IMR-90 (cell line): Measurements from ENCODE around the gene GABRB3. TPM values are rescaled to one million over a fixed set of nuclear protein-coding genes. Genes with fewer than 3 reads are reported as not detected.

Experiments used
- ATAC-seq: fragments of 200-7000 bp; cut with Tn5 transposase; 2 replicates; pipeline ENCODE4 v1.9.1; 2020; ENCODE audit warnings: low read depth, mild to moderate bottlenecking, moderate library complexity
- BruUV-seq: library from RNA; stranded (reverse); fragments of 400-500 nt; replicated peaks from 2 replicates; lab custom pipeline; 2021; lab: Mats Ljungman, UMichigan
- CTCF ChIA-PET: fragments of 300-600 bp; formaldehyde crosslinking; extraction: SDS; loops from one replicate; lab custom pipeline; 2021; ENCODE audit warnings: antibody characterized with exemption; lab: Yijun Ruan, JAX
- POLR2A ChIA-PET: fragments of 300-600 bp; sonication (Branson Sonifier 250); formaldehyde crosslinking; loops from one replicate; lab custom pipeline; 2022; ENCODE audit warnings: antibody characterized with exemption; ENCODE audit not compliant: unreplicated experiment; lab: Charles Lee
- DNase-seq: peaks from one replicate; pipeline ENCODE4 v3.0.0; 2013
- H2AFZ ChIP-seq: replicated peaks from 2 replicates; pipeline ENCODE3; 2013; ENCODE audit warnings: low read length, mild to moderate bottlenecking; ENCODE audit not compliant: poor library complexity
- H2AK5ac ChIP-seq: 2 replicates; pipeline ENCODE4 v1.6.1; 2013; ENCODE audit warnings: low read depth, low read length, inconsistent platforms
- H2AK9ac ChIP-seq: replicated peaks from 2 replicates; pipeline ENCODE3; 2013; ENCODE audit warnings: mild to moderate bottlenecking, low read depth, low read length, moderate library complexity; ENCODE audit not compliant: poor library complexity
- H2BK120ac ChIP-seq: 2 replicates; pipeline ENCODE4 v1.6.1; 2013; ENCODE audit warnings: low read depth, low read length, inconsistent platforms
- H2BK15ac ChIP-seq: 3 replicates; pipeline ENCODE4 v1.6.1; 2013; ENCODE audit warnings: low read depth, low read length, inconsistent platforms
- H2BK20ac ChIP-seq: 2 replicates; pipeline ENCODE4 v1.6.1; 2013; ENCODE audit warnings: low read depth, mild to moderate bottlenecking, inconsistent platforms, low read length, moderate library complexity
- H2BK5ac ChIP-seq: 2 replicates; pipeline ENCODE4 v1.6.1; 2013; ENCODE audit warnings: mild to moderate bottlenecking, low read depth, low read length, inconsistent platforms; ENCODE audit not compliant: poor library complexity, severe bottlenecking
- H3K14ac ChIP-seq: replicated peaks from 2 replicates; pipeline ENCODE4 v1.6.1; 2013; ENCODE audit warnings: low read depth, low read length, inconsistent platforms
- H3K18ac ChIP-seq: 2 replicates; pipeline ENCODE4 v1.6.1; 2013; ENCODE audit warnings: low read depth, low read length, control low read depth
- H3K23ac ChIP-seq: 2 replicates; pipeline ENCODE4 v1.6.1; 2013; ENCODE audit warnings: low read depth, low read length, inconsistent platforms
- H3K27ac ChIP-seq: 2 replicates; pipeline ENCODE4 v1.5.1; 2013; ENCODE audit warnings: mild to moderate bottlenecking, control low read depth, low read length; ENCODE audit not compliant: insufficient read depth
- H3K27me3 ChIP-seq: 2 replicates; pipeline ENCODE4 v1.6.1; 2013; ENCODE audit warnings: low read length; ENCODE audit not compliant: control insufficient read depth, insufficient read depth
- H3K36me3 ChIP-seq: 2 replicates; pipeline ENCODE4 v1.6.1; 2013; ENCODE audit warnings: low read length, mixed read lengths; ENCODE audit not compliant: control insufficient read depth, insufficient read depth
- H3K4ac ChIP-seq: 2 replicates; pipeline ENCODE4 v1.6.1; 2013; ENCODE audit warnings: low read depth, low read length, inconsistent platforms
- H3K4me1 ChIP-seq: 2 replicates; pipeline ENCODE4 v1.6.1; 2013; ENCODE audit warnings: low read length, mixed read lengths; ENCODE audit not compliant: control insufficient read depth, insufficient read depth
- H3K4me2 ChIP-seq: 2 replicates; pipeline ENCODE4 v1.6.1; 2013; ENCODE audit warnings: low read depth, mild to moderate bottlenecking, control low read depth, low read length, moderate library complexity
- H3K4me3 ChIP-seq: 2 replicates; pipeline ENCODE4 v1.5.1; 2013; ENCODE audit warnings: low read depth, mild to moderate bottlenecking, control low read depth, low read length, moderate library complexity; ENCODE audit not compliant: insufficient read depth
- H3K56ac ChIP-seq: 2 replicates; pipeline ENCODE4 v1.6.1; 2013; ENCODE audit warnings: low read length, inconsistent platforms; ENCODE audit not compliant: insufficient read depth; ENCODE audit errors: extremely low read depth
- H3K79me1 ChIP-seq, 2 experiments: 2 replicates each; pipeline ENCODE4 v1.6.1; 2013; ENCODE audit warnings: low read length in 2 of 2, inconsistent platforms in 1 of 2, low read depth in 1 of 2
- H3K9ac ChIP-seq: 2 replicates; pipeline ENCODE4 v1.6.1; 2013; ENCODE audit warnings: low read depth, low read length, control low read depth
- H3K9me1 ChIP-seq: 2 replicates; pipeline ENCODE4 v1.6.1; 2013; ENCODE audit warnings: low read length, inconsistent platforms; ENCODE audit not compliant: insufficient read depth
- H3K9me3 ChIP-seq: 2 replicates; pipeline ENCODE4 v1.6.1; 2013; ENCODE audit warnings: low read length; ENCODE audit not compliant: control insufficient read depth, insufficient read depth
- H4K20me1 ChIP-seq: 2 replicates; pipeline ENCODE4 v1.6.1; 2013; ENCODE audit warnings: low read length, inconsistent platforms; ENCODE audit not compliant: insufficient read depth
- H4K5ac ChIP-seq: 2 replicates; pipeline ENCODE4 v1.6.1; 2013; ENCODE audit warnings: mild to moderate bottlenecking, low read depth, low read length, control low read depth
- H4K8ac ChIP-seq, 2 experiments: 2 replicates each; pipeline ENCODE4 v1.6.1; 2013; ENCODE audit warnings: low read depth in 2 of 2, low read length in 2 of 2, control low read depth in 1 of 2, inconsistent platforms in 1 of 2
- H4K91ac ChIP-seq: 2 replicates; pipeline ENCODE4 v1.6.1; 2013; ENCODE audit warnings: low read depth, low read length, inconsistent platforms; ENCODE audit not compliant: insufficient read depth
- BHLHE40 ChIP-seq: fragments of 150-350 bp; IDR thresholded peaks from 2 replicates; pipeline ENCODE4 v1.6.1; 2016; ENCODE audit warnings: mild to moderate bottlenecking, low read depth, low read length
- CEBPB ChIP-seq: IDR thresholded peaks from 2 replicates; pipeline ENCODE4 v1.6.1; 2012; ENCODE audit warnings: low read depth, low read length, improper control_type of control experiment
- CHD1 ChIP-seq: IDR thresholded peaks from 2 replicates; pipeline ENCODE4 v1.6.1; 2012; ENCODE audit warnings: low read depth, low read length, improper control_type of control experiment
- CTCF ChIP-seq: conservative IDR thresholded peaks from 2 replicates; pipeline ENCODE4 v1.5.1; 2012; ENCODE audit warnings: mild to moderate bottlenecking, low read depth, low read length, improper control_type of control experiment
- ELK1 ChIP-seq: fragments of 150-350 bp; IDR thresholded peaks from 2 replicates; pipeline ENCODE4 v1.6.1; 2016; ENCODE audit warnings: low read depth, mild to moderate bottlenecking, low read length, moderate library complexity, borderline replicate concordance
- FOS ChIP-seq: fragments of 150-350 bp; IDR thresholded peaks from 2 replicates; pipeline ENCODE4 v1.6.1; 2016; ENCODE audit warnings: low read depth, low read length
- MAFK ChIP-seq: IDR thresholded peaks from 2 replicates; pipeline ENCODE4 v1.6.1; 2012; ENCODE audit warnings: low read depth, low read length, improper control_type of control experiment
- MAZ ChIP-seq: IDR thresholded peaks from 2 replicates; pipeline ENCODE4 v1.6.1; 2012; ENCODE audit warnings: low read depth, mild to moderate bottlenecking, low read length, improper control_type of control experiment, moderate library complexity, borderline replicate concordance
- MXI1 ChIP-seq: IDR thresholded peaks from 2 replicates; pipeline ENCODE4 v1.6.1; 2012; ENCODE audit warnings: low read depth, mild to moderate bottlenecking, low read length, moderate library complexity, borderline replicate concordance
- NFE2L2 ChIP-seq: fragments of 150-350 bp; IDR thresholded peaks from 2 replicates; pipeline ENCODE4 v1.6.1; 2016; ENCODE audit warnings: low read depth, mild to moderate bottlenecking, low read length
- POLR2A ChIP-seq: IDR thresholded peaks from 2 replicates; pipeline ENCODE4 v1.6.1; 2012; ENCODE audit warnings: mild to moderate bottlenecking, low read depth, low read length
- RAD21 ChIP-seq: IDR thresholded peaks from 2 replicates; pipeline ENCODE4 v1.6.1; 2012; ENCODE audit warnings: low read length, improper control_type of control experiment
- RCOR1 ChIP-seq: IDR thresholded peaks from 2 replicates; pipeline ENCODE4 v1.6.1; 2012; ENCODE audit warnings: mild to moderate bottlenecking, low read length, improper control_type of control experiment; ENCODE audit not compliant: insufficient replicate concordance
- RFX5 ChIP-seq: IDR thresholded peaks from 2 replicates; pipeline ENCODE4 v1.8.0; 2012; ENCODE audit warnings: low read depth, mild to moderate bottlenecking, low read length, moderate library complexity
- SMC3 ChIP-seq: fragments of 150-350 bp; IDR thresholded peaks from 2 replicates; pipeline ENCODE4 v1.6.1; 2016; ENCODE audit warnings: low read depth, mild to moderate bottlenecking, antibody characterized with exemption, low read length, moderate library complexity
- USF2 ChIP-seq: fragments of 150-350 bp; IDR thresholded peaks from 2 replicates; pipeline ENCODE4 v1.6.1; 2017; ENCODE audit warnings: mild to moderate bottlenecking, antibody characterized with exemption, low read length, low read depth
- whole genome bisulfite sequencing, 2 experiments: methylation state at CpG; one replicate each; pipeline versions ENCODE4 v1.1.5 to v1.1.7; 2013; ENCODE audit warnings: missing lambda C conversion rate in 2 of 2; ENCODE audit not compliant: insufficient read length in 1 of 2; ENCODE audit errors: extremely low coverage in 2 of 2; 5-methylcytosine and 5-hydroxymethylcytosine counted together
- dilution Hi-C: fragments of 300-500 bp; cut with HindIII; formaldehyde crosslinking; loops from one replicate; pipeline ENCODE4 v1.14.3; 2018; ENCODE audit warnings: low sequenced_read_pairs; ENCODE audit not compliant: unreplicated experiment
- in situ Hi-C: fragments of 300-500 bp; cut with MboI; formaldehyde crosslinking; loops from 3 replicates; pipeline ENCODE4 v1.14.3; 2019; ENCODE audit warnings: low sequenced_read_pairs, inconsistent platforms, mixed read lengths
- intact Hi-C: fragments of 100-400 bp; cut with micrococcal nuclease; formaldehyde crosslinking; loops from 2 replicates; pipeline ENCODE4 v1.10.0; 2022
- polyA plus RNA-seq, 3 experiments: library from polyadenylated mRNA; depleted of rRNA; stranded (reverse); fragments of >200 nt; gene quantifications; 2 replicates each; pipeline ENCODE4 v1.2.3, GENCODE V29; 2012; ENCODE audit warnings: low replicate concordance in 1 of 3
- total RNA-seq: library from RNA; depleted of rRNA; stranded (reverse); fragments of >200 nt; gene quantifications from 2 replicates; pipeline ENCODE4 v1.2.3, GENCODE V29; 2012

The GABRB3 gene
- total and polyA plus RNA-seq, 2 of the 4 experiments (the other 2 are of a cell fraction): 0.36 to 0.54 TPM

GRCh38 chr15:26630857-26631256, 142.0 kb downstream of the GABRB3 start:
- Histone ChIP-seq H2BK15ac (no peak overlapping the region), H4K8ac (no peak overlapping the region), H3K4ac (no peak overlapping the region), H3K36me3 (no peaks in the 10 kb centered on the region), H3K4me1 (no peaks in the 10 kb centered on the region), H3K9ac (no peak overlapping the region), H2AFZ (no peak overlapping the region), H4K91ac (no peak overlapping the region), H3K23ac (no peak overlapping the region), H3K4me2 (no peak overlapping the region), H4K5ac (no peak overlapping the region), H3K9me1 (no peaks in the 10 kb centered on the region), H2AK9ac (no peak overlapping the region), H3K14ac (no peak overlapping the region), H3K9me3 (peaks cover 16% of the 10 kb centered on the region), H3K27ac (no peak overlapping the region), H4K20me1 (no peaks in the 10 kb centered on the region), H3K27me3 (no peaks in the 10 kb centered on the region), H3K79me1 (no peaks in the 10 kb centered on the region), H3K4me3 (no peak overlapping the region), H2AK5ac (no peak overlapping the region), H3K56ac (no peak overlapping the region), H3K18ac (no peak overlapping the region), H2BK120ac (no peak overlapping the region), H2BK20ac (no peak overlapping the region), H2BK5ac (no peak overlapping the region)
- no TSS peak for BruUV-seq
- DNase-seq: no peak
- POLR2A ChIA-PET: no interaction called here
- intact Hi-C loops: no loop called here
- in situ Hi-C loops: no loop called here
- TF ChIP-seq SMC3 (no peak), RAD21 (no peak), MAZ (no peak), CEBPB (no peak), FOS (no peak), CHD1 (no peak), MXI1 (no peak), BHLHE40 (no peak), NFE2L2 (no peak), USF2 (no peak), MAFK (no peak), POLR2A (no peak), CTCF (no peak), ELK1 (no peak), RCOR1 (no peak), RFX5 (no peak)
- no CpG with 5 or more reads among the region's 4 CpGs for WGBS, 2 experiments
- dilution Hi-C loops: no loop called here
- ATAC-seq: no peak
- CTCF ChIA-PET: no interaction called here
